ENCODE measurements around the gene AGK.

DNA sequence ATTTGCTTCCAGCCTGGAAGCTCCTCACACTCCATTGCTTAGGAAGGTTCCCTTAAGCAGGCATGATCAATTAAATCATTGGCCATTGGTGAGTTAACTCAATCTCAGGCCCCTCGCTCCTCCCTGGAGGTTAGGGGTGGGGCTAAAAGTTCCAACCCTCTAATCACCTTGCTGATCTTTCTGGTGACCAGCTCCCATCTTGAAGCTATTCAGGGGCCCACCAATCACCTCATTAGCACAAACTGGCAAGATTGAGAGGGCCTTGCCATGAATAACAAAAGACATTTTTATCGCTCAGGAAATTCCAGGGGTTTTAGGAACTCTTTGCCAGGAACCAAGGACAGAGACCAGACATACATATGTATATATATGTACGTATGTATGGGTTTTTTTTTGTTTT lies 58.4 kb downstream of the AGK start:
- TF ChIP-seq CHD4 (IDR thresholded peaks at IDR 0.05; ENCODE audit: borderline replicate concordance) (no peak), CTCF (IDR thresholded peaks at IDR 0.05) (no peak), HOXA7 (CRISPR knock-in tag; IDR thresholded peaks at IDR 0.05) (no peak), HES2 (IDR thresholded peaks at IDR 0.05) (no peak), KDM1A (IDR thresholded peaks at IDR 0.05; ENCODE audit: low read depth) (no peak), EP300 (IDR thresholded peaks at IDR 0.05) (no peak), RAD21 (conservative IDR thresholded peaks at IDR 0.05 in 1 of 2, IDR thresholded peaks at IDR 0.05 in 1 of 2) (no peak), BHLHE40 (IDR thresholded peaks at IDR 0.05; ENCODE audit: low read depth, low read length) (no peak), MYC (IDR thresholded peaks at IDR 0.05; ENCODE audit: borderline replicate concordance, low read length) (no peak)
- TF ChIP-seq, protein P1, sequence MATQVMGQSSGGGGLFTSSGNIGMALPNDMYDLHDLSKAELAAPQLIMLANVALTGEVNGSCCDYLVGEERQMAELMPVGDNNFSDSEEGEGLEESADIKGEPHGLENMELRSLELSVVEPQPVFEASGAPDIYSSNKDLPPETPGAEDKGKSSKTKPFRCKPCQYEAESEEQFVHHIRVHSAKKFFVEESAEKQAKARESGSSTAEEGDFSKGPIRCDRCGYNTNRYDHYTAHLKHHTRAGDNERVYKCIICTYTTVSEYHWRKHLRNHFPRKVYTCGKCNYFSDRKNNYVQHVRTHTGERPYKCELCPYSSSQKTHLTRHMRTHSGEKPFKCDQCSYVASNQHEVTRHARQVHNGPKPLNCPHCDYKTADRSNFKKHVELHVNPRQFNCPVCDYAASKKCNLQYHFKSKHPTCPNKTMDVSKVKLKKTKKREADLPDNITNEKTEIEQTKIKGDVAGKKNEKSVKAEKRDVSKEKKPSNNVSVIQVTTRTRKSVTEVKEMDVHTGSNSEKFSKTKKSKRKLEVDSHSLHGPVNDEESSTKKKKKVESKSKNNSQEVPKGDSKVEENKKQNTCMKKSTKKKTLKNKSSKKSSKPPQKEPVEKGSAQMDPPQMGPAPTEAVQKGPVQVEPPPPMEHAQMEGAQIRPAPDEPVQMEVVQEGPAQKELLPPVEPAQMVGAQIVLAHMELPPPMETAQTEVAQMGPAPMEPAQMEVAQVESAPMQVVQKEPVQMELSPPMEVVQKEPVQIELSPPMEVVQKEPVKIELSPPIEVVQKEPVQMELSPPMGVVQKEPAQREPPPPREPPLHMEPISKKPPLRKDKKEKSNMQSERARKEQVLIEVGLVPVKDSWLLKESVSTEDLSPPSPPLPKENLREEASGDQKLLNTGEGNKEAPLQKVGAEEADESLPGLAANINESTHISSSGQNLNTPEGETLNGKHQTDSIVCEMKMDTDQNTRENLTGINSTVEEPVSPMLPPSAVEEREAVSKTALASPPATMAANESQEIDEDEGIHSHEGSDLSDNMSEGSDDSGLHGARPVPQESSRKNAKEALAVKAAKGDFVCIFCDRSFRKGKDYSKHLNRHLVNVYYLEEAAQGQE (IDR thresholded peaks at IDR 0.05): no peak
- TF ChIP-seq, protein P2, sequence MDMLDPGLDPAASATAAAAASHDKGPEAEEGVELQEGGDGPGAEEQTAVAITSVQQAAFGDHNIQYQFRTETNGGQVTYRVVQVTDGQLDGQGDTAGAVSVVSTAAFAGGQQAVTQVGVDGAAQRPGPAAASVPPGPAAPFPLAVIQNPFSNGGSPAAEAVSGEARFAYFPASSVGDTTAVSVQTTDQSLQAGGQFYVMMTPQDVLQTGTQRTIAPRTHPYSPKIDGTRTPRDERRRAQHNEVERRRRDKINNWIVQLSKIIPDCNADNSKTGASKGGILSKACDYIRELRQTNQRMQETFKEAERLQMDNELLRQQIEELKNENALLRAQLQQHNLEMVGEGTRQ (IDR thresholded peaks at IDR 0.05): no peak
- TF ChIP-seq, protein P3, sequence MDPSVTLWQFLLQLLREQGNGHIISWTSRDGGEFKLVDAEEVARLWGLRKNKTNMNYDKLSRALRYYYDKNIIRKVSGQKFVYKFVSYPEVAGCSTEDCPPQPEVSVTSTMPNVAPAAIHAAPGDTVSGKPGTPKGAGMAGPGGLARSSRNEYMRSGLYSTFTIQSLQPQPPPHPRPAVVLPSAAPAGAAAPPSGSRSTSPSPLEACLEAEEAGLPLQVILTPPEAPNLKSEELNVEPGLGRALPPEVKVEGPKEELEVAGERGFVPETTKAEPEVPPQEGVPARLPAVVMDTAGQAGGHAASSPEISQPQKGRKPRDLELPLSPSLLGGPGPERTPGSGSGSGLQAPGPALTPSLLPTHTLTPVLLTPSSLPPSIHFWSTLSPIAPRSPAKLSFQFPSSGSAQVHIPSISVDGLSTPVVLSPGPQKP (IDR thresholded peaks at IDR 0.05; ENCODE audit: low read depth, low read length): no peak

Measured in A549 (cell line).